ENCODE results near the gene TNS3.

DNA sequence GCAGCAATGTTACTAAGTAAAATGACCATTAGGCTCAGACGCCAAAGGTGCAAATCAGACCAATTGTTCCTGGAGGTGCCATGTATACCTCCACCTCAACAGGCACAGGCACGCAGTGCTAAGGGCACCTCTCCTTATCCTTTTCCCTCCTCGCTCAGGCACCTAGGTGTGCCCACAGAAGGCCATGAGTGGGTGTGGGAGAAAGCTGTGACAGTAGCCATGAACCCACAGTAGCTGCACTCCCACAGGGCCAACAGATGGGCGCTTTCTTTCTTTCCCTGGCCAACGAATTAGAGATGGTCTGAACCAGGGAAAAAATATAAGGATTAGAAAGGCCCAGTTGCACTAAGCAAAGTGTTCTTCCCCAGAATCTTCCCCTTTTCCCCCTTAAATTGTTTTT, 15.5 kb upstream of the TNS3 start:
- TF ChIP-seq, protein P1, sequence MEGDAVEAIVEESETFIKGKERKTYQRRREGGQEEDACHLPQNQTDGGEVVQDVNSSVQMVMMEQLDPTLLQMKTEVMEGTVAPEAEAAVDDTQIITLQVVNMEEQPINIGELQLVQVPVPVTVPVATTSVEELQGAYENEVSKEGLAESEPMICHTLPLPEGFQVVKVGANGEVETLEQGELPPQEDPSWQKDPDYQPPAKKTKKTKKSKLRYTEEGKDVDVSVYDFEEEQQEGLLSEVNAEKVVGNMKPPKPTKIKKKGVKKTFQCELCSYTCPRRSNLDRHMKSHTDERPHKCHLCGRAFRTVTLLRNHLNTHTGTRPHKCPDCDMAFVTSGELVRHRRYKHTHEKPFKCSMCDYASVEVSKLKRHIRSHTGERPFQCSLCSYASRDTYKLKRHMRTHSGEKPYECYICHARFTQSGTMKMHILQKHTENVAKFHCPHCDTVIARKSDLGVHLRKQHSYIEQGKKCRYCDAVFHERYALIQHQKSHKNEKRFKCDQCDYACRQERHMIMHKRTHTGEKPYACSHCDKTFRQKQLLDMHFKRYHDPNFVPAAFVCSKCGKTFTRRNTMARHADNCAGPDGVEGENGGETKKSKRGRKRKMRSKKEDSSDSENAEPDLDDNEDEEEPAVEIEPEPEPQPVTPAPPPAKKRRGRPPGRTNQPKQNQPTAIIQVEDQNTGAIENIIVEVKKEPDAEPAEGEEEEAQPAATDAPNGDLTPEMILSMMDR (IDR thresholded peaks at IDR 0.05; ENCODE audit: low read depth, low read length, poor library complexity, severe bottlenecking): no peak
- TF ChIP-seq EZH2phosphoT487 (IDR thresholded peaks at IDR 0.05; ENCODE audit: borderline replicate concordance, low read length): no peak

All from DOHH2 (cell line).